Karpas-422 (cell line): Measurements from ENCODE around the gene TMEM54. TPM values are rescaled to one million over a fixed set of nuclear protein-coding genes. Genes with fewer than 3 reads are reported as not detected.

Source experiments
- DNase-seq: peaks from one replicate; pipeline ENCODE4 v3.0.0-alpha.2; 2015
- H2AFZ ChIP-seq: fragments of 200-600 bp; sonication (generic); 2 replicates; pipeline ENCODE4 v1.6.1; 2014; ENCODE audit warnings: antibody characterized with exemption, low read length, mixed read lengths
- H3K27ac ChIP-seq: fragments of 200-600 bp; sonication (generic); 2 replicates; pipeline ENCODE4 v1.5.1; 2014; ENCODE audit warnings: mild to moderate bottlenecking, low read length, moderate library complexity
- H3K27me3 ChIP-seq: fragments of 200-600 bp; sonication (generic); 2 replicates; pipeline ENCODE4 v1.6.1; 2014; ENCODE audit warnings: low read length, mixed read lengths
- H3K36me3 ChIP-seq: fragments of 200-600 bp; sonication (generic); 2 replicates; pipeline ENCODE4 v1.6.1; 2014; ENCODE audit warnings: low read length, mixed read lengths; ENCODE audit not compliant: insufficient read depth
- H3K4me1 ChIP-seq: fragments of 200-600 bp; sonication (generic); 2 replicates; pipeline ENCODE4 v1.6.1; 2014; ENCODE audit warnings: mild to moderate bottlenecking, low read length, mixed read lengths
- H3K4me2 ChIP-seq: fragments of 200-600 bp; sonication (generic); 2 replicates; pipeline ENCODE4 v1.6.1; 2014; ENCODE audit warnings: low read length, low read depth, mild to moderate bottlenecking; ENCODE audit not compliant: poor library complexity, severe bottlenecking
- H3K4me3 ChIP-seq: fragments of 200-600 bp; sonication (generic); 2 replicates; pipeline ENCODE4 v1.5.1; 2014; ENCODE audit warnings: mild to moderate bottlenecking, antibody characterized with exemption, low read length, mixed read lengths
- H3K79me2 ChIP-seq: fragments of 200-600 bp; sonication (generic); 2 replicates; pipeline ENCODE4 v1.6.1; 2014; ENCODE audit warnings: mild to moderate bottlenecking, low read length, mixed read lengths
- H3K9ac ChIP-seq: fragments of 200-600 bp; sonication (generic); 2 replicates; pipeline ENCODE4 v1.6.0; 2014; ENCODE audit warnings: low read length
- H3K9me2 ChIP-seq: fragments of 200-600 bp; sonication (generic), shearing (Covaris generic); replicated peaks from 2 replicates; pipeline ENCODE4 v1.6.0; 2014; ENCODE audit warnings: mild to moderate bottlenecking, low read length, moderate library complexity; ENCODE audit not compliant: insufficient read depth
- H3K9me3 ChIP-seq: fragments of 300-700, 200-600 bp; sonication (generic); 2 replicates; pipeline ENCODE4 v1.6.1; 2014; ENCODE audit warnings: low read length, mixed read lengths
- H4K20me1 ChIP-seq: fragments of 200-600 bp; sonication (generic); 2 replicates; pipeline ENCODE4 v1.6.1; 2014; ENCODE audit warnings: mild to moderate bottlenecking, antibody characterized with exemption, low read length, low read depth; ENCODE audit not compliant: insufficient read depth
- total RNA-seq: library from RNA; depleted of rRNA; stranded (reverse); fragments of >200 nt; shearing (Covaris generic); gene quantifications from 2 replicates; pipeline ENCODE4 v1.2.3, GENCODE V29; 2014; ENCODE audit warnings: low replicate concordance

Gene TMEM54
- total RNA-seq, 1 experiment from 2014 or later = 1.1 TPM

- H3K27me3 ChIP-seq = no peaks in the 10 kb centered on the region
- H3K4me1 ChIP-seq = no peaks in the 10 kb centered on the region
- H3K36me3 ChIP-seq = no peaks in the 10 kb centered on the region
- no peaks in the 10 kb centered on the region for H3K9me2 ChIP-seq
- no peaks in the 10 kb centered on the region for H3K79me2 ChIP-seq
- H3K4me3 ChIP-seq = no peak overlapping the region
- H4K20me1 ChIP-seq = no peaks in the 10 kb centered on the region
- H3K27ac ChIP-seq = no peak overlapping the region
- H2AFZ ChIP-seq = no peak overlapping the region
- H3K9ac ChIP-seq = no peak overlapping the region
- no peak for DNase-seq
- no peaks in the 10 kb centered on the region for H3K9me3 ChIP-seq
- no peak overlapping the region for H3K4me2 ChIP-seq
These were observed 37.8 kb downstream of the TMEM54 start for GRCh38 chr1:32863218-32863880.

DNA sequence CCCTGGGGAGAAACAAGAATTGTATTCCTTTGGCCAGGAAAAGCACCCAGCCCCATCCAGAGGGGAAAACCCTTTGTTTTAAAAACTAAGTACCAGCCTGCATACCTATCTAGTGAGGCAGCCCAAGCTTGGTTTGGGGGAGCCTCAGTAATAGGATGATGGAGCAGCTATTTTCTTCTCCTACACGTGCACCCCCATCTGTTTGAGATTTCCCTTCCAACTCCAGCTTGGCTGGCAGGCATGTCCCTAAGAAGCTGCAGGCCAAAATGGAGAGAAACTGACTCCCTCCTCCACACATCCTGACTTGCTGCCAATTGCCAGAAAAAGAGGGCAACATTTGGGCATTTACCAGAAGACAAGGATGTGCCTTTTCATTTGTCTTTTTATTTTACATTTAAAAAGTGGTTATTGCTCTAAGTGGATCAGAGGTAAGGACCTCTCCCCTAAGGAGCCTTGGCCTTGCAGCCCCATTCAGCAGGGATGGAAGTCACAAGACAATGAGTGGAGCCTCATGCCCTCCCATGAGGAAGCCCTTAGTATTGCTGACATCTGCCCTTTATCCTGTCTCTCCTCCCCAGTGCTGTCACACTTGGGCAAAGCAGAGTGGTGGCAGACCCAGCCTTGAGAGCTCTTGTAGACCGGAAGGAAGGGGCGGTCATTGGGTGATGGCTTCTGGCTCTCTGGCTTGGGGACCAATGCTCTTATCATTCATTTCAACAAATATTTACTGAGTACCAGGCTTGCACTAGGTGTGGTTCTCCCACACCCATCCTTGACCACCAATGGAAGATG is 39.1 kb downstream of the TMEM54 start:
- H3K9me3 ChIP-seq = no peaks in the 10 kb centered on the region
- DNase-seq = no peak
- H3K27ac ChIP-seq = no peak overlapping the region
- H3K27me3 ChIP-seq = no peaks in the 10 kb centered on the region
- H2AFZ ChIP-seq = no peak overlapping the region
- H3K9me2 ChIP-seq = no peaks in the 10 kb centered on the region
- no peaks in the 10 kb centered on the region for H3K4me1 ChIP-seq
- H3K4me3 ChIP-seq = no peak overlapping the region
- no peaks in the 10 kb centered on the region for H3K79me2 ChIP-seq
- no peak overlapping the region for H3K4me2 ChIP-seq
- H4K20me1 ChIP-seq = no peaks in the 10 kb centered on the region
- no peaks in the 10 kb centered on the region for H3K36me3 ChIP-seq
- H3K9ac ChIP-seq = no peak overlapping the region

DNA sequence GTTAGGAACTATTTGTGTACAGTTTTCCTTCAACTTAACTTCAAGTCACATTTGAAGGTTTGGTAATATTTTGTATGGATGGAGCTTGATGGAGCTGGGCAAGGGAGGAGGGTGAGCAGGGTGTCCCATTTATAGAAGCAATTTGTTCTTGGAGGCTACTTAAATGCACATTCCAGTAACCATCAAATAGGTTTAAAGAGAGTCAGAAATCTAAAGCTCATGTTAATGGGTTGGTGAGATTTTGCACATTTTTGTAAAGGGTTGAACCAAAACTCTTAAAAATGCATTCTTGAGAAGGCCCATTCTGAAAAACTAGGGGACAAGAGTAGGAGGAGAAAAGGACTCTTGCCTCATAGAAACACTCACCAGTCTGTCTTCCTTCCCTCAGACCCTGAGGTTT is 40.6 kb downstream of the TMEM54 start:
- H3K9me2 ChIP-seq = no peaks in the 10 kb centered on the region
- no peaks in the 10 kb centered on the region for H3K4me1 ChIP-seq
- H4K20me1 ChIP-seq = no peaks in the 10 kb centered on the region
- no peak overlapping the region for H3K4me2 ChIP-seq
- no peaks in the 10 kb centered on the region for H3K79me2 ChIP-seq
- H3K27ac ChIP-seq = no peak overlapping the region
- no peak overlapping the region for H3K4me3 ChIP-seq
- peaks cover 3% of the 10 kb centered on the region; the same call in 1 of the 2 replicates for H3K36me3 ChIP-seq
- H3K9ac ChIP-seq = no peak overlapping the region
- no peak for DNase-seq
- H2AFZ ChIP-seq = no peak overlapping the region
- H3K9me3 ChIP-seq = no peaks in the 10 kb centered on the region
- no peaks in the 10 kb centered on the region for H3K27me3 ChIP-seq

GRCh38 chr1:32859915-32860314 is 41.3 kb downstream of the TMEM54 start:
- Histone ChIP-seq H3K4me2 (no peak overlapping the region), H3K9me2 (no peaks in the 10 kb centered on the region), H3K4me1 (no peaks in the 10 kb centered on the region), H3K9ac (no peak overlapping the region), H4K20me1 (no peaks in the 10 kb centered on the region), H3K27ac (no peak overlapping the region), H3K36me3 (peaks cover 3% of the 10 kb centered on the region; the same call in 1 of the 2 replicates), H3K9me3 (no peaks in the 10 kb centered on the region), H3K4me3 (no peak overlapping the region), H2AFZ (no peak overlapping the region), H3K27me3 (no peaks in the 10 kb centered on the region), H3K79me2 (no peaks in the 10 kb centered on the region)
- DNase-seq = no peak

DNA sequence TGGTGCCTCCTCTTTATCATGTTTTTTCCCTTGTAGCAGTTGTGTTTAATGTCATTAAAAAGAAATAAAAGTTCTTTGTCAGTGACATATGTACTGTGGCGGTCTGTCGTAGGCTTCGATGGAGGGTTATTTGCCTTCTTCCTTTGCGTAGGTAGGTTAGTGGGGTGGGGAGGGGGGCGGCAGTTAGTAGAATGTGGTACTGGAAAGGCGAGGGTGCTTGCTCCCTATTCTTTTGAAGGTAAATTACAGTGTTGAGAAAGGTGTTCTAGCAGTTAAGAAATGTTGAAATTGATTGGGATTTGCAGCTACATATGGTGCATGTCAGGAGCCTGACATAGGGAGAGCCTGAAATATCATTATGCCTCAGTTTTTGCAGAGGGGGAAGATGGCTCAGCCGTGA is 42.4 kb downstream of the TMEM54 start:
- no peaks in the 10 kb centered on the region for H3K9me3 ChIP-seq
- no peaks in the 10 kb centered on the region for H3K27me3 ChIP-seq
- peaks cover 6% of the 10 kb centered on the region; the same call in 1 of the 2 replicates for H3K36me3 ChIP-seq
- H3K9me2 ChIP-seq = no peaks in the 10 kb centered on the region
- no peaks in the 10 kb centered on the region for H3K4me1 ChIP-seq
- no peak overlapping the region for H3K4me3 ChIP-seq
- H3K79me2 ChIP-seq = no peaks in the 10 kb centered on the region
- no peak overlapping the region for H3K9ac ChIP-seq
- no peak overlapping the region for H3K27ac ChIP-seq
- H2AFZ ChIP-seq = no peak overlapping the region
- H4K20me1 ChIP-seq = no peaks in the 10 kb centered on the region
- no peak overlapping the region for H3K4me2 ChIP-seq
- no peak for DNase-seq

- Histone ChIP-seq H3K36me3 (peaks cover 7% of the 10 kb centered on the region; the same call in 1 of the 2 replicates), H3K79me2 (no peaks in the 10 kb centered on the region), H2AFZ (no peak overlapping the region)
These were observed 43.1 kb downstream of the TMEM54 start for GRCh38 chr1:32858136-32858535.

GRCh38 chr1:32855861-32856617 is 45.1 kb downstream of the TMEM54 start:
- no peak overlapping the region for H3K4me2 ChIP-seq
- H3K36me3 ChIP-seq = peaks cover 7% of the 10 kb centered on the region; the same call in 1 of the 2 replicates
- no peaks in the 10 kb centered on the region for H3K9me3 ChIP-seq
- no peak overlapping the region for H3K9ac ChIP-seq
- H3K4me3 ChIP-seq = no peak overlapping the region
- 0 out of 2 replicates have a peak, but pooled peaks cover under 1% of the 10 kb centered on the region for H3K79me2 ChIP-seq
- no peak for DNase-seq
- H3K4me1 ChIP-seq = no peaks in the 10 kb centered on the region
- H3K27ac ChIP-seq = no peak overlapping the region
- no peaks in the 10 kb centered on the region for H3K27me3 ChIP-seq
- H4K20me1 ChIP-seq = no peaks in the 10 kb centered on the region
- H2AFZ ChIP-seq = no peak overlapping the region
- H3K9me2 ChIP-seq = no peaks in the 10 kb centered on the region

More at GRCh38 chr1:32858136-32858535, 43.1 kb downstream of the TMEM54 start:
- DNase-seq = no peak
- no peaks in the 10 kb centered on the region for H4K20me1 ChIP-seq
- no peaks in the 10 kb centered on the region for H3K9me3 ChIP-seq
- H3K27me3 ChIP-seq = no peaks in the 10 kb centered on the region
- no peak overlapping the region for H3K27ac ChIP-seq
- H3K9me2 ChIP-seq = no peaks in the 10 kb centered on the region
- H3K4me3 ChIP-seq = no peak overlapping the region
- no peak overlapping the region for H3K9ac ChIP-seq
- H3K4me1 ChIP-seq = no peaks in the 10 kb centered on the region
- H3K4me2 ChIP-seq = no peak overlapping the region
